VCaP (cell line): ENCODE results near the gene SLC38A2.

Source experiments
- H3K27ac ChIP-seq: fragments of 450-650 bp; 2 replicates; pipeline ENCODE4 v1.5.1; 2017
- CTCF ChIP-seq: fragments of 450-650 bp; conservative IDR thresholded peaks from 2 replicates; pipeline ENCODE4 v1.5.1; 2017; ENCODE audit warnings: mild to moderate bottlenecking, moderate library complexity

Gene SLC38A2

GRCh38 chr12:46372544-46373300, at the start of gene SLC38A2:
Gene SLC38A2, minus strand, starts transcription at chr12:46372773. Its CDS starts 1,480 bp downstream, at chr12:46371293.
- no peak for TF ChIP-seq CTCF
- peak within 1 kb of the TSS; percentile 99 for H3K27ac ChIP-seq

GRCh38 chr12:46419675-46420074, 47.1 kb upstream of the SLC38A2 start:
- H3K27ac ChIP-seq = no peak overlapping the region
- no peak for TF ChIP-seq CTCF

- no peak overlapping the region; the same call in 1 of the 2 replicates for H3K27ac ChIP-seq
- no peak for TF ChIP-seq CTCF
Measured at GRCh38 chr12:46415552-46415951, 43.0 kb upstream of the SLC38A2 start.

- TF ChIP-seq CTCF = no peak
- peak overlapping the region; percentile 39 for H3K27ac ChIP-seq
Measured at GRCh38 chr12:46414591-46415268, 42.2 kb upstream of the SLC38A2 start.

GRCh38 chr12:46413368-46413767, 40.8 kb upstream of the SLC38A2 start:
- TF ChIP-seq CTCF = no peak
- no peak overlapping the region for H3K27ac ChIP-seq

- no peak for TF ChIP-seq CTCF
- no peak overlapping the region for H3K27ac ChIP-seq
Measured at GRCh38 chr12:46412857-46413256, 40.3 kb upstream of the SLC38A2 start.

GRCh38 chr12:46410495-46410894, 37.9 kb upstream of the SLC38A2 start:
- TF ChIP-seq CTCF = no peak
- no peak overlapping the region for H3K27ac ChIP-seq
